ENCODE measurements around the gene DHRS1.

Gene DHRS1

GRCh38 chr14:24340606-24341005 lies 41.0 kb upstream of the DHRS1 start:
- H3K27me3 ChIP-seq = peaks cover 0 to 53% of the 10 kb centered on the region in 2 donors
- TF ChIP-seq CTCF (IDR thresholded peaks at IDR 0.05) = no peak

GRCh38 chr14:24339284-24340151 lies 39.9 kb upstream of the DHRS1 start, which contains the start of gene RIPK3:
Gene RIPK3, minus strand, starts transcription at chr14:24339991. Its CDS starts 165 bp downstream, at chr14:24339826.
- no peak within 1 kb of the TSS for H3K27ac ChIP-seq
- H3K36me3 ChIP-seq = no peaks in the 10 kb centered on the region
- no peaks in the 10 kb centered on the region for H3K9me3 ChIP-seq
- no peak for TF ChIP-seq CTCF (IDR thresholded peaks at IDR 0.05)
- DNase-seq = peak in 1 of 2 donors; percentile 51
- intact Hi-C loops (cut with DNase I; ENCODE audit: low total_unique reads) = no loop called here
- H3K27me3 ChIP-seq = peaks cover 2 to 60% of the 10 kb centered on the region in 2 donors
- peaks cover 0 to 14% (median 5%) of the 10 kb centered on the region in 4 donors for H3K4me1 ChIP-seq
- H3K4me3 ChIP-seq = peak within 1 kb of the TSS; percentile 41 to 52

More at GRCh38 chr14:24340606-24341005, 41.0 kb upstream of the DHRS1 start:
- no peaks in the 10 kb centered on the region for H3K36me3 ChIP-seq
- H3K4me3 ChIP-seq = no peak overlapping the region
- no peak for DNase-seq
- intact Hi-C loops (cut with DNase I; ENCODE audit: low total_unique reads) = no loop called here
- no peaks in the 10 kb centered on the region for H3K9me3 ChIP-seq
- H3K4me1 ChIP-seq = peaks cover 0 to 8% (median 0%) of the 10 kb centered on the region in 4 donors
- no peak overlapping the region for H3K27ac ChIP-seq

GRCh38 chr14:24338843-24339242 lies 39.3 kb upstream of the DHRS1 start:
- intact Hi-C loops (cut with DNase I; ENCODE audit: low total_unique reads) = no loop called here
- no peaks in the 10 kb centered on the region for H3K36me3 ChIP-seq
- peak overlapping the region; percentile 41 to 52 for H3K4me3 ChIP-seq
- no peak overlapping the region for H3K27ac ChIP-seq
- DNase-seq = no peak
- peaks cover 0 to 21% (median 11%) of the 10 kb centered on the region in 4 donors for H3K4me1 ChIP-seq
- peaks cover 6 to 66% of the 10 kb centered on the region in 2 donors for H3K27me3 ChIP-seq
- TF ChIP-seq CTCF (IDR thresholded peaks at IDR 0.05) = no peak
- H3K9me3 ChIP-seq = no peaks in the 10 kb centered on the region

- no peaks in the 10 kb centered on the region for H3K9me3 ChIP-seq
- no peak for DNase-seq
- intact Hi-C loops (cut with DNase I; ENCODE audit: low total_unique reads) = no loop called here
- TF ChIP-seq CTCF (IDR thresholded peaks at IDR 0.05) = no peak
- no peak overlapping the region for H3K27ac ChIP-seq
- H3K27me3 ChIP-seq = peaks cover 6 to 74% of the 10 kb centered on the region in 2 donors
- H3K4me3 ChIP-seq = no peak overlapping the region
- no peaks in the 10 kb centered on the region for H3K36me3 ChIP-seq
- peaks cover 0 to 30% (median 18%) of the 10 kb centered on the region in 4 donors for H3K4me1 ChIP-seq
These were observed 38.2 kb upstream of the DHRS1 start for GRCh38 chr14:24337824-24338175.

GRCh38 chr14:24337144-24337823 lies 37.7 kb upstream of the DHRS1 start:
- peaks cover 6 to 79% of the 10 kb centered on the region in 2 donors for H3K27me3 ChIP-seq
- H3K4me1 ChIP-seq = peaks cover 0 to 36% (median 23%) of the 10 kb centered on the region in 4 donors
- no peak overlapping the region for H3K4me3 ChIP-seq

More at GRCh38 chr14:24337144-24337823, 37.7 kb upstream of the DHRS1 start:
- H3K27ac ChIP-seq = no peak overlapping the region
- no peak for DNase-seq
- H3K9me3 ChIP-seq = no peaks in the 10 kb centered on the region
- H3K36me3 ChIP-seq = no peaks in the 10 kb centered on the region
- TF ChIP-seq CTCF (IDR thresholded peaks at IDR 0.05) = no peak
- intact Hi-C loops (cut with DNase I; ENCODE audit: low total_unique reads) = no loop called here

Measured in tibial artery (tissue), 4 donors.